HUES6 (cell line): ENCODE measurements around the gene MRPL49.
A peak's percentile ranks its signal among the peaks of the same experiment; 100 is the strongest.

Source experiments
- H3K27ac ChIP-seq: 2 replicates; pipeline ENCODE4 v1.7.0; 2013; ENCODE audit warnings: low read depth, mild to moderate bottlenecking, low read length, inconsistent platforms
- H3K27me3 ChIP-seq: 2 replicates; pipeline ENCODE4 v1.6.1; 2013; ENCODE audit warnings: low read length; ENCODE audit not compliant: control insufficient read depth, insufficient read depth
- H3K36me3 ChIP-seq: 2 replicates; pipeline ENCODE4 v1.6.1; 2013; ENCODE audit warnings: low read length; ENCODE audit not compliant: control insufficient read depth, insufficient read depth
- H3K4me1 ChIP-seq: 2 replicates; pipeline ENCODE4 v1.6.1; 2013; ENCODE audit warnings: low read length; ENCODE audit not compliant: control insufficient read depth, insufficient read depth
- H3K4me3 ChIP-seq: 2 replicates; pipeline ENCODE4 v1.5.1; 2013; ENCODE audit warnings: low read depth, low read length
- H3K9ac ChIP-seq: one replicate; pipeline ENCODE4 v1.6.1; 2013; ENCODE audit warnings: mild to moderate bottlenecking, low read length
- H3K9me3 ChIP-seq: 2 replicates; pipeline ENCODE4 v1.6.1; 2013; ENCODE audit warnings: low read depth, low read length; ENCODE audit not compliant: control insufficient read depth, insufficient read depth

The MRPL49 gene

DNA sequence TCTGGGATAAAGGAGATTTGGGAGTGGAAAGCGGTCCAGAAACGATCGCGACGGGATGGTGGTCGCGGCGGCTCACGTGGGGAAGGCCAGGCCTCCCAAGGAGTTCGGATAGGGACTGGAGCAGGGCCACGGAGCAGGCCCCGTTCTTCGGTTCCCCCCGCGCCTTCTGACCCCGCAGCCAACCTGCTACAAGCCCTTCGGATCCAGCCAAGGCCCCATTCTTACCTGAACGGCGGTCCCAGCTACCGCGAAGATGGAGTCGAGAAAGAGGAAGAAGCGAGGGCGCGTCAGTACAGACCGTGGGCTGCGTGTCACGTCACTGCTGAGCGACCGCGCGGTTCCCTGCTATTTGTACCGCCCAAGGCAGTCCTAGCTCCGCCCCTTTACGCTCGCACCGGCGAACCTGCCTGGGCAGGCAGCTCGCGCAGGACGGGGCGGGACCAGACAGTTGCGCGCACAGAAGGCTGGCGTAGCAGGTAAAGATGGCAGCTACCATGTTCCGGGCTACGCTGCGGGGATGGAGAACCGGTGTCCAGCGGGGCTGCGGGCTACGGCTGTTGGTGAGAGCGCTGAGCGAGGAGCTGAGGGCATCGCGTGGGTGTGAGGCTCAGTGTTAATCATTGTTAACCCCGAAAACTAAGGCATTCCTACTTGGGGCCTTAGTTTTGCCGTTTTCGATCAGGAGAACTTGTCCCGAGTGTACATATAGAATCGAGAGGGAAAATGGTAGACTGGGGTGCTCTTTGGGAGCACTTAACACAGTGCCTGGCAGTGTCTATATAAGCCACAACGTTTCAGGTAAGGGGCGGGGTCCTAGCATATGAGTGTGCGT is at the start of gene MRPL49, which contains the start of gene FAU:
Gene MRPL49, plus strand, starts transcription at position 457 of the 832 bp plus-strand sequence. Its CDS starts 26 bp downstream, at position 483.
Gene FAU, minus strand, starts transcription at position 270 of the 832 bp plus-strand sequence. CDS start 321 bp downstream, outside the sequence.
- no peaks in the 10 kb centered on the region for H3K9me3 ChIP-seq
- peak within 1 kb of the TSS; percentile 78 for H3K27ac ChIP-seq
- H3K27me3 ChIP-seq = no peaks in the 10 kb centered on the region
- 0 out of 2 replicates have a peak, but pooled peaks cover 3% of the 10 kb centered on the region for H3K4me1 ChIP-seq
- peak within 1 kb of the TSS; percentile 91 for H3K9ac ChIP-seq
- peaks cover 65% of the 10 kb centered on the region for H3K36me3 ChIP-seq
- peak within 1 kb of the TSS; percentile 88 for H3K4me3 ChIP-seq

DNA sequence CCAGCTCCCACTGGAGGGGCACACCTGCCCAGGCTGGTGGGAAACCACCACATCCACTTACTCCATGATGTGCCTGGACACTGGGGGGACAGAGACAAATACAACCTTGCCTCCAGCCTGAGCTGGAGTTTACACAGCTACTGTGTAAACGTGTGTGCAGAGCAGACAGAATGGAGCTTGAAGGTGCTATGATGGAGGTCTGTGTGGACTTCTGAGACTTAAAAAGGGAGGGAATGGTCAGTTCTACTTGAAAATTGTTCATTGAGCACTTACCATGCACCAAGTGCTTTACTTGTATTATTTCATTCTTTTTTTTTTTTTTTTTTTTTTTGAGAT is 49.5 kb upstream of the MRPL49 start:
- H3K27me3 ChIP-seq = no peaks in the 10 kb centered on the region
- H3K9me3 ChIP-seq = no peaks in the 10 kb centered on the region
- H3K4me3 ChIP-seq = no peak overlapping the region
- H3K27ac ChIP-seq = no peak overlapping the region
- peaks cover 14% of the 10 kb centered on the region for H3K36me3 ChIP-seq
- H3K9ac ChIP-seq = no peak overlapping the region
- no peaks in the 10 kb centered on the region for H3K4me1 ChIP-seq

DNA sequence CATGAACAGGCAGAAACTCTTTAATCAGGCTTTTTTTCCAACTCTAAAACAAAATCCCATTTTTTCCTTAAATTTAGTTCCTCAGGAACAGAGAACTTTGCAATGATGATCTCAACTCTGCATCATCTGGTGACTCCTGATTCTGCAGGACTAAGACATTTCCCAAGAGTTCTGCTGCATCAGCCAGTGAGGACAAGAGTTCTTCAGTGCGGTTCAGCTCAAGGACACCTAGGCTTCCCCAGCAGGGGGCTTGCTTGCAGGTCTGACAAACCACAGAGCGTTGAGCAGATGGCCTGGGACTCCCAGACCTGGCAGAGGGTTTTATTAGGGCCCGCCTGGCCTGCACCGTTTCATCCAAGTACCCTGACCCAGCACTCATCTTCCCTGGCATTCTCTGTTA is 44.7 kb upstream of the MRPL49 start:
- Histone ChIP-seq H3K9ac (no peak overlapping the region), H3K27me3 (no peaks in the 10 kb centered on the region), H3K4me3 (no peak overlapping the region), H3K9me3 (no peaks in the 10 kb centered on the region), H3K36me3 (peaks cover 56% of the 10 kb centered on the region), H3K27ac (no peak overlapping the region), H3K4me1 (no peaks in the 10 kb centered on the region)

DNA sequence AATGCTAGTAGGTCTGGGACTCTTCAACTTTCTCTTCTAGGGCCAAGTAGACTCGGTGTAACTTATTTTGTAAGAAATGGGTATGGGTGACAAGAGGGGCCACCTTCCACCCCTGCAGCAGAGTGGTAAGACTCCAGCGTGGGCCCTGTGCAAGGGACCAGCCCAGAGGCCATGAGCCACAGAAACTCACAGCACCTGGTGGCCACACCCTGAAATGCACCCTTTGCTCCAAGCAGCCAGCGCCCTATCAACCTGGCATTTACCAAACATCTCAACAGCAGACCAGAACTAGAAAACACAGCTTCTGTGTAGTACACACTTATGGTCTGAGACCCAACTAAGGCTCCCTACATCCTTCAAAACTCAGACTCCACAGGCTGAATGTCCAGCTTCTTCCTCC is 44.0 kb upstream of the MRPL49 start:
- H3K9ac ChIP-seq = no peak overlapping the region
- peaks cover 62% of the 10 kb centered on the region for H3K36me3 ChIP-seq
- no peaks in the 10 kb centered on the region for H3K9me3 ChIP-seq
- H3K4me3 ChIP-seq = no peak overlapping the region
- H3K27me3 ChIP-seq = no peaks in the 10 kb centered on the region
- peaks cover 6% of the 10 kb centered on the region for H3K4me1 ChIP-seq
- no peak overlapping the region for H3K27ac ChIP-seq

DNA sequence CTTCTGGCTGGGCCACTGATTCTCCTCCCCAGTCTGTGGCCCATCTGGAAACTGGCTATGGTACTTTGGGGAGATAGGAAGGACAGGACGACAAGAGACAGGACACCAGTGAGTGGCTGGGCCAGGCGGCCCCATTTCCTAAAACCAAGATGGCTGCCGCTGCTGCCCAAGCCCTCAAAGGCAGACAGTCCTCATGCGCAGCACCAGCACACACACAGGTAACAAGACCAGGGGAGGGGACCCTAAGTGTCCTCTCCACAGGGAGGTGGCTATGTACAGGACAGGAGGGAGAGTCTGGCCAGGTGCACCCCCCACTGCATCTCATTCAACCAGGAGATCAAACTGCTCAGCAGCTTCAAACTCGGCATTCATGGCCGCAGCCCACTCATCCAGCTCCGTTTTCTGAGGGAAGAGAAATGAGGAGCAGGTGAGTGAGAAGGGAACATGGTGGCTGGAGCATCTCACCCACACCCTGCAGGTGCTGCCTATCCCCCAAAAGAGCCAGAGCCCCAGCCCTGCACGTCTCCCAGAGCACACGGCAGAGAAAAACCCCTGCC is 43.3 kb upstream of the MRPL49 start:
- Histone ChIP-seq H3K4me1 (peaks cover 6% of the 10 kb centered on the region), H3K36me3 (peaks cover 62% of the 10 kb centered on the region), H3K27ac (no peak overlapping the region), H3K27me3 (no peaks in the 10 kb centered on the region), H3K4me3 (no peak overlapping the region), H3K9me3 (no peaks in the 10 kb centered on the region), H3K9ac (no peak overlapping the region)

DNA sequence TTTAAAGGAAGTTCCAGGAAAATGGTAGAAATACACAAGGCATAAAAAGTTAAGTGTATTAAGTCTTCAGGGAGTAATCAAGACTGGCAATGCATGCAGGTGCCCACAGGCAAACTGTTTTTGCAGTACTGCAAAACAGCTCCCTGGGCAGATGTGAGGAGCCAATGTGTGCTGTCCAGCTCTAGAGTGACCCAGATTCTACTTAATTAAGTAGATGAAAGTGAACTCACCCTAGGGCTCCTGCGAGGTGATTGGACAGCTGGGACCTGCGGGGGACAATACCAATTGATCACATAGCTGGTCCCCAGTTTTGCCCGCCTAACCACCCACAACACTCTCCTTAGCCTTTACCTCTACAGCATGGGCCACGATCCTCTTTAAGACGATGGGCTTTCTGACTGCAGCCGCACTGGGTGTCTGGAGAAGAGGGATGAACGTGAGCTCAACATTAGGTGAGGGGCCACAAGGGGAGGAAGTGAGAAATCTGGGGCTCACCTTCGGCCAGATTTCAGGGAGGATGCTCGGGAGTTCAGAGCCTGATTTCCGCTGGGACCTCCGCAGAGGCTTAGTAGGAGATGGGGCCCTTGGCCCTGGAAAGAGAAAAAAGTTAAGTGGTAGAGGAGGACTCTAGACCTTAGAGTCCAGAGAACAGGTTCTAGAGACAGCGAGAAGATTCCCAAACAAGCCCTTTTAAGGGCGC is 38.8 kb upstream of the MRPL49 start:
- H3K9me3 ChIP-seq = no peaks in the 10 kb centered on the region
- peak overlapping the region; percentile 97 for H3K27ac ChIP-seq
- peaks cover 6% of the 10 kb centered on the region for H3K4me1 ChIP-seq
- H3K9ac ChIP-seq = peak overlapping the region; percentile 99
- peaks cover 70% of the 10 kb centered on the region for H3K36me3 ChIP-seq
- H3K27me3 ChIP-seq = no peaks in the 10 kb centered on the region
- H3K4me3 ChIP-seq = peak overlapping the region; percentile 98

DNA sequence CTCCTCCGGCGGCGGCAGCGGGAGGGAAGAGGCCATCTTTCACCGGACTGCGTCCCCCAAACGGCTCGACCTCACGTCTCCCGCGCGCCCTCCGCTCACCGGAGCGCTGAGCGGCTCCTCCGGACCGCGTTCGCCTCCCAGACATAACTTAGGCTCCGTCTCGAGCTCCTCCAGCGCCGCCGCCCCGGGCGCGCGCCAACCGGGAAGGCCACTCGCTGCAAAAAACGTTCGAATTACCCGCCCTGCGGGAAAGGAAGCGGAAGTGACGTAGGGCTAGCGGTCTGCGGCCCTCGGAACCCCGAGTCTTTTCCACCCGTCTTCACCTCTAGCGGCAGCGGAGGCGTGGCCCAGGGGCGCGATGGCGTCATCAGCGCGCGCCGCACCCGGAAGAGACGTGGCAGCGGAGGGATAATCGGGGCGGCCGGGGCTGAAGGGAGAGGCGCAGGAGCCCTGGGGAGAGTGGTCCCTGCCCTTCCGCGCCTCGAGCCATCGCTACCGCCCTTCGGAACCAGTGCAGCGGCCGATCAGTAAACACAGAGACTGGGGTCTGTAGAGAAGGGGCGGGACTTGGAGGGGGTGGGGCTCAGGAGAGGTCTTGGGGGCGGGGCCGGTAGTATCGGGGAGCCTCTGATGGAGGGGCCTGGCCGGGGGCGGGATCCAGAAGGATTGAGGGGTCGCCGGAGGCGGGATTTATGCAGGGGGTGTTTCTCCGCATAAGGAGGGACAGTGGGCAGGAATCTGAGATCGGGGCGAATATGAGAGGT is 38.1 kb upstream of the MRPL49 start, which contains the start of the genes CDCA5 and ZFPL1:
Gene CDCA5, minus strand, starts transcription at position 207 of the 764 bp plus-strand sequence. Its CDS starts 62 bp downstream, at position 145.
Gene ZFPL1, plus strand, starts transcription at position 389 of the 764 bp plus-strand sequence. CDS start 477 bp downstream, outside the sequence.
- peaks cover 6% of the 10 kb centered on the region for H3K4me1 ChIP-seq
- peak within 1 kb of the TSS; percentile 99 for H3K9ac ChIP-seq
- H3K27ac ChIP-seq = peak within 1 kb of the TSS; percentile 97
- H3K9me3 ChIP-seq = no peaks in the 10 kb centered on the region
- H3K36me3 ChIP-seq = peaks cover 70% of the 10 kb centered on the region
- no peaks in the 10 kb centered on the region for H3K27me3 ChIP-seq
- H3K4me3 ChIP-seq = peak within 1 kb of the TSS; percentile 98

DNA sequence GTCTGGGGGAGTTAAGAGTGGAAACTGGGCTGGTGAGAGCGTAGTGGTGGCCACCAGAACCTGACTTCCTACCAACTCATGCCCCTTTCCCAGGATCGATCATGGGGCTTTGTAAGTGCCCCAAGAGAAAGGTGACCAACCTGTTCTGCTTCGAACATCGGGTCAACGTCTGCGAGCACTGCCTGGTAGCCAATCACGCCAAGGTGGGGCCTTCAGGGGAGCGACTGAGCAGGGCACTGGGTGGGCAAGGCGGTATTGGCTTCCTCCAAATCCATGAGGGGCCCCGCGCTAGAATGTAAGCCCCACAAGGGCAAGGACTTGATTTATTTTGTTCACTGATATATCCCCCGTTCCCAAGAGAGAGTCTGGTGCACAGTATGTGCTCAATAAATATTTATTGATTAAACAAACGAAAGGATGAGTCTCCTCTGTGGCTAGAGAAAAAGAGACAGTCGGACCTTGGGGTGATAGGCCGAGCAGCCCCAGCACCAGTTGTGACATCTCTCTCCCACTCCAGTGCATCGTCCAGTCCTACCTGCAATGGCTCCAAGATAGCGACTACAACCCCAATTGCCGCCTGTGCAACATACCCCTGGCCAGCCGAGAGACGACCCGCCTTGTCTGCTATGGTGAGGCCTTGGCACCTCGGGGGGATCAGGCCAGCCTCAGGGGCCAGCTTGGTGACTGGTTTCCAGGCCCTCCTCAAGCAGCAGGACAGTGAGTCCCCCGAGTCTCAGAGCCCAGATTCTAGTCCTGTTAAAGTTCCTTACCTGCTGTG is 37.3 kb upstream of the MRPL49 start:
- Histone ChIP-seq H3K9me3 (no peaks in the 10 kb centered on the region), H3K27ac (no peak overlapping the region), H3K9ac (peak overlapping the region; percentile 99), H3K36me3 (peaks cover 70% of the 10 kb centered on the region), H3K27me3 (no peaks in the 10 kb centered on the region), H3K4me3 (peak overlapping the region; percentile 98), H3K4me1 (peaks cover 6% of the 10 kb centered on the region)

DNA sequence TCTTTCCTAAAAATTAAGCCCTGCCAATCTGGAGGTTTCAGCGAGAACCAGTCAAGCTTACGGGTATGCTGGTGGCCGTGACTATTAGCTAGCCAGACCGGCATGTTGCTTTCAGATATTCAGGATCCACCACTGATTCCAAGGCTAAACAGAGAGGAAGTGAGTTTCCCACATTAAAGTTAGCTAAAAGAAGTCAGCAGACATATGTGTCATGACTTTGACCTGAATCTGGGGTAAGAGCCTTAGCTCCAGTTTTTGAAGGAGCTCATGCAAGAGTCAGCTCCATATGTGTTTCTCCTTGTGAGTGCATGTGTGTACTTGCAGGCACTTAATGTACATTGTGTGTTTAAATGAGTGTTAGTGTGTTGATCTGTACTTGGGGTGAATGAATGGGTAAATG is 36.7 kb upstream of the MRPL49 start:
- Histone ChIP-seq H3K36me3 (peaks cover 66% of the 10 kb centered on the region), H3K27ac (no peak overlapping the region), H3K4me1 (peaks cover 6% of the 10 kb centered on the region), H3K9ac (no peak overlapping the region), H3K27me3 (no peaks in the 10 kb centered on the region), H3K9me3 (no peaks in the 10 kb centered on the region), H3K4me3 (no peak overlapping the region)

DNA sequence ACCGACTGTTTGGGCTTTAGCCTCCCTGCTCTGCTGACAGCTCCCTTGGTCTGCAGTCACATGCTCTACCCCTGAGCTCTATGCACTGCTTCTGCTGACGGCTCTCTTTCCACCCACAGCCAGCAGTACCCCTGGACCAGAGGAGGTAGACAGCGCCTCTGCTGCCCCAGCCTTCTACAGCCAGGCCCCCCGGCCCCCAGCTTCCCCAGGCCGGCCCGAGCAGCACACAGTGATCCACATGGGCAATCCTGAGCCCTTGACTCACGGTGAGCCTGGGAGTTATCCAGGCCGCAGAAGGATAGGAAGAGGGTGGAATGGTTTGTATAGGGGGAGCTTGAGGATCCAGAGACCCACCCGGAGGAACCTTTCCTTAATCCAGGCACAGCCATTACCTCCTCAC is 35.3 kb upstream of the MRPL49 start:
- Histone ChIP-seq H3K36me3 (peaks cover 54% of the 10 kb centered on the region), H3K27me3 (no peaks in the 10 kb centered on the region), H3K9me3 (no peaks in the 10 kb centered on the region), H3K9ac (no peak overlapping the region), H3K4me3 (no peak overlapping the region), H3K27ac (no peak overlapping the region), H3K4me1 (peaks cover 6% of the 10 kb centered on the region)
